Astrocyte of the cerebellum (primary cell): ENCODE measurements around the gene PDHA1.

Source experiments
- DNase-seq: peaks from one replicate; pipeline ENCODE4 v3.0.0-alpha.2; 2011; ENCODE audit warnings: low read depth
- H3K4me3 ChIP-seq: 2 replicates; pipeline ENCODE4 v1.5.1; 2011; ENCODE audit warnings: mild to moderate bottlenecking, low read depth, low read length, moderate library complexity
- CTCF ChIP-seq: IDR thresholded peaks from 2 replicates; pipeline ENCODE4 v1.5.1; 2012; ENCODE audit warnings: low read length, low read depth, moderate library complexity, mild to moderate bottlenecking; ENCODE audit errors: missing control alignments
- in situ Hi-C: cut with HindIII; loops from 2 replicates; pipeline ENCODE4 v1.10.0; 2017; ENCODE audit warnings: low sequenced_read_pairs

The PDHA1 gene

GRCh38 chrX:19410259-19410658 is 66.5 kb downstream of the PDHA1 start:
- TF ChIP-seq CTCF, result no peak
- H3K4me3 ChIP-seq, result no peak overlapping the region
- DNase-seq, result no peak
- in situ Hi-C loops, result no loop called here
